Activated CD4-positive, CD25-positive, alpha-beta regulatory T cell treated with anti-CD3 and anti-CD28 coated beads, Interleukin-2, amount 50 U/mL, for 24 hours (primary cell): Measurements from ENCODE around the gene LRG1.
A peak's percentile ranks its signal among the peaks of the same experiment; 100 is the strongest.

ENCODE experiments used
- ATAC-seq, 2 donors: fragments of 150-1000 bp; cut with Tn5 transposase; one replicate each; pipeline ENCODE4 v1.10.0; 2021; ENCODE audit warnings: mild to moderate bottlenecking in 1 of 2, moderate library complexity in 1 of 2

LRG1 gene

GRCh38 chr19:4506449-4507149 lies 33.2 kb downstream of the LRG1 start:
- ATAC-seq = no peak

GRCh38 chr19:4505570-4506448 lies 34.0 kb downstream of the LRG1 start:
- no peak for ATAC-seq

GRCh38 chr19:4504891-4505569 lies 34.8 kb downstream of the LRG1 start:
- no peak for ATAC-seq

- no peak for ATAC-seq
Measured at GRCh38 chr19:4504297-4504701, 35.5 kb downstream of the LRG1 start.

GRCh38 chr19:4503825-4504170 lies 36.0 kb downstream of the LRG1 start:
- no peak for ATAC-seq

- ATAC-seq = no peak
Measured at GRCh38 chr19:4503132-4503824, 36.6 kb downstream of the LRG1 start.

GRCh38 chr19:4502282-4503131 lies 37.3 kb downstream of the LRG1 start:
- ATAC-seq = no peak

- ATAC-seq = no peak
Measured at GRCh38 chr19:4501691-4502090, 38.1 kb downstream of the LRG1 start.

- no peak for ATAC-seq
Measured at GRCh38 chr19:4500841-4501591, 38.8 kb downstream of the LRG1 start.

- ATAC-seq = no peak
Measured at GRCh38 chr19:4499855-4500254, 40.0 kb downstream of the LRG1 start.

- ATAC-seq = no peak
Measured at GRCh38 chr19:4499318-4499717, 40.5 kb downstream of the LRG1 start.

GRCh38 chr19:4498694-4499093 lies 41.1 kb downstream of the LRG1 start:
- no peak for ATAC-seq

- no peak for ATAC-seq
Measured at GRCh38 chr19:4497770-4498389, 42.0 kb downstream of the LRG1 start.

GRCh38 chr19:4496304-4496703 lies 43.5 kb downstream of the LRG1 start:
- no peak for ATAC-seq

GRCh38 chr19:4495471-4495870 lies 44.4 kb downstream of the LRG1 start:
- peak in 1 of 2 donors; percentile 41 for ATAC-seq

GRCh38 chr19:4494691-4495064 lies 45.2 kb downstream of the LRG1 start:
- ATAC-seq = no peak

- no peak for ATAC-seq
Measured at GRCh38 chr19:4493929-4494690, 45.7 kb downstream of the LRG1 start.

- ATAC-seq = no peak
Measured at GRCh38 chr19:4493104-4493928, 46.5 kb downstream of the LRG1 start.
